Calu3 (cell line): ENCODE measurements around the gene LDB1. TPM values are rescaled to one million over a fixed set of nuclear protein-coding genes. Genes with fewer than 3 reads are reported as not detected.

ENCODE experiments used
- BruUV-seq: library from RNA; stranded (reverse); fragments of 400-500 nt; replicated peaks from 2 replicates; lab custom pipeline; 2021; lab: Mats Ljungman, UMichigan
- CTCF ChIA-PET: fragments of 300-600 bp; sonication (Branson Sonifier 250); formaldehyde crosslinking; loops from one replicate; lab custom pipeline; 2022; ENCODE audit warnings: antibody characterized with exemption; lab: Charles Lee
- DNase-seq: peaks from one replicate; pipeline ENCODE4 v3.0.0; 2022
- H3K27ac Mint-ChIP-seq: one replicate; pipeline ENCODE4 v1.8.0; 2022; ENCODE audit warnings: mixed read lengths; ENCODE audit not compliant: unreplicated experiment
- H3K27me3 Mint-ChIP-seq: one replicate; pipeline ENCODE4 v1.8.0; 2022; ENCODE audit warnings: mixed read lengths; ENCODE audit not compliant: unreplicated experiment
- H3K36me3 Mint-ChIP-seq: one replicate; pipeline ENCODE4 v1.8.0; 2022; ENCODE audit warnings: mild to moderate bottlenecking, moderate library complexity, mixed read lengths; ENCODE audit not compliant: insufficient read depth, unreplicated experiment
- H3K4me1 Mint-ChIP-seq: one replicate; pipeline ENCODE4 v1.8.0; 2022; ENCODE audit warnings: mild to moderate bottlenecking, low read depth, mixed read lengths; ENCODE audit not compliant: unreplicated experiment
- H3K4me3 Mint-ChIP-seq: one replicate; pipeline ENCODE4 v1.8.0; 2022; ENCODE audit warnings: mild to moderate bottlenecking, low read depth, moderate library complexity, mixed read lengths; ENCODE audit not compliant: unreplicated experiment
- H3K9me3 Mint-ChIP-seq: one replicate; pipeline ENCODE4 v1.8.0; 2022; ENCODE audit warnings: low read depth, mixed read lengths; ENCODE audit not compliant: unreplicated experiment
- CTCF ChIP-seq: fragments of 200-600 bp; IDR thresholded peaks from one replicate; pipeline ENCODE4 v1.8.0; 2022; ENCODE audit warnings: antibody characterized with exemption; ENCODE audit not compliant: unreplicated experiment
- intact Hi-C: fragments of 100-400 bp; cut with micrococcal nuclease; formaldehyde crosslinking; loops from one replicate; pipeline ENCODE4 v1.10.0; 2022; ENCODE audit not compliant: unreplicated experiment
- total RNA-seq: library from RNA; stranded (reverse); gene quantifications from 2 replicates; pipeline ENCODE4 v1.2.3, GENCODE V29; 2022

LDB1 gene
- total RNA-seq, 1 experiment from 2014 or later: 27.5 TPM

DNA sequence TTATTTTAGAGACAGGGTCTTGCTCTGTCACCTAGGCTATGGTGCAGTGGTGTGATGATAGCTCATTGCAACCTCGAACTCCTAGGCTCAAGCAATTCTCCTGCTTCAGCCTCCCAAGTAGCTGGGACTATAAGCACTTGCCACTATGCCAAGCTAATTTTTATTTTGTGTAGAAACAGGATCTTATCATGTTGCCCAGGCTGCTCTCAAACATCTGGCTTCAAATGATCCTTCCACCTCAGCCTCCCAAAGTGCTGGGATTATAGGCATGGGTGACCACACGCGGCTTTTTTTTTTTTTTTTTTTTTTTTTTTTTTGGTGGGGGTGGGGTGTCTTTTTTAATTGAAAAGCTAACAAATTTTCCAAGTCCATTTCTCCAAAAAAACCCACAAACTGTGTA, 36.6 kb downstream of the LDB1 start:
- no peaks in the 10 kb centered on the region for H3K36me3 Mint-ChIP-seq
- CTCF ChIA-PET: no interaction called here
- no peak overlapping the region for H3K27ac Mint-ChIP-seq
- TF ChIP-seq CTCF: no peak
- peaks cover 4% of the 10 kb centered on the region for H3K27me3 Mint-ChIP-seq
- H3K9me3 Mint-ChIP-seq: no peaks in the 10 kb centered on the region
- intact Hi-C loops: no loop called here
- no TSS peak for BruUV-seq
- no peaks in the 10 kb centered on the region for H3K4me1 Mint-ChIP-seq
- no peak overlapping the region for H3K4me3 Mint-ChIP-seq
- no peak for DNase-seq

- peaks cover 24% of the 10 kb centered on the region for H3K27me3 Mint-ChIP-seq
- peaks cover 12% of the 10 kb centered on the region for H3K4me1 Mint-ChIP-seq
- no TSS peak for BruUV-seq
- TF ChIP-seq CTCF: peak; percentile 79
- DNase-seq: peak; percentile 80
- no peak overlapping the region for H3K4me3 Mint-ChIP-seq
- no peaks in the 10 kb centered on the region for H3K36me3 Mint-ChIP-seq
- H3K9me3 Mint-ChIP-seq: no peaks in the 10 kb centered on the region
- intact Hi-C loops: loop anchor here (2.0 to 5.0 kb wide), 2 partner anchors 181 to 232 kb away; no protein-coding TSS in a partner anchor
- CTCF ChIA-PET: interaction anchor here (0.9 to 1.4 kb wide), 4 partner anchors 8 to 470 kb away, joined by 3 to 4 read pairs (median 3); no protein-coding TSS in a partner anchor
- no peak overlapping the region for H3K27ac Mint-ChIP-seq
Measured at GRCh38 chr10:102072673-102073527, 47.3 kb downstream of the LDB1 start.

- Mint-ChIP-seq H3K27ac (no peak overlapping the region), H3K4me3 (no peak overlapping the region), H3K27me3 (no peaks in the 10 kb centered on the region), H3K4me1 (peaks cover 20% of the 10 kb centered on the region), H3K9me3 (no peaks in the 10 kb centered on the region), H3K36me3 (peaks cover 19% of the 10 kb centered on the region)
- no peak for DNase-seq
- no peak for TF ChIP-seq CTCF
- CTCF ChIA-PET: no interaction called here
- intact Hi-C loops: no loop called here
- no TSS peak for BruUV-seq
Measured at GRCh38 chr10:102069071-102069470, 51.1 kb downstream of the LDB1 start.

GRCh38 chr10:102068216-102068615, 52.0 kb downstream of the LDB1 start:
- intact Hi-C loops: no loop called here
- Mint-ChIP-seq H3K36me3 (peaks cover 19% of the 10 kb centered on the region), H3K4me1 (peaks cover 22% of the 10 kb centered on the region), H3K27me3 (no peaks in the 10 kb centered on the region), H3K9me3 (no peaks in the 10 kb centered on the region), H3K27ac (no peak overlapping the region), H3K4me3 (no peak overlapping the region)
- no peak for TF ChIP-seq CTCF
- no TSS peak for BruUV-seq
- peak; percentile 5 for DNase-seq
- CTCF ChIA-PET: interaction anchor here (0.9 kb wide), 1 partner anchor 228 kb away, joined by 3 read pairs; no protein-coding TSS in a partner anchor
